GM10847 (cell line): ENCODE results near the gene SLC10A3.

Source experiments
- POLR2A ChIP-seq: IDR thresholded peaks from 2 replicates; pipeline ENCODE4 v1.6.1; 2011; ENCODE audit not compliant: insufficient read length; ENCODE audit errors: extremely low read depth

SLC10A3 gene

DNA sequence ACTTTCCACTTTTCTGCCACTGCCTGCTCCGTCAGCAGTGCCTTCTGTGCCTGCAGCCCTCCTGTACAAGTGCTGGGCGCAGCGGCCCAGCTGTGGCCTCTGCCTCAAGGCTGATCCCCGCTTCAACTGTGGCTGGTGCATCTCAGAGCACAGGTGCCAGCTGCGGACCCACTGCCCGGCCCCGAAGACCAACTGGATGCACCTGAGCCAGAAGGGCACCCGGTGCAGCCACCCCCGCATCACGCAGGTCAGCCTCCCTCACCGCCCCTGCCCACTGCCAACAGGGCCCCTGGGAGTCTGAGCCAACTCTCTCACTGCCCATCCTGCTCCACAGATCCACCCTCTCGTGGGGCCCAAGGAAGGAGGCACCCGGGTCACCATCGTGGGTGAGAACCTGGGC lies 24.8 kb downstream of the SLC10A3 start:
- TF ChIP-seq POLR2A, result no peak

DNA sequence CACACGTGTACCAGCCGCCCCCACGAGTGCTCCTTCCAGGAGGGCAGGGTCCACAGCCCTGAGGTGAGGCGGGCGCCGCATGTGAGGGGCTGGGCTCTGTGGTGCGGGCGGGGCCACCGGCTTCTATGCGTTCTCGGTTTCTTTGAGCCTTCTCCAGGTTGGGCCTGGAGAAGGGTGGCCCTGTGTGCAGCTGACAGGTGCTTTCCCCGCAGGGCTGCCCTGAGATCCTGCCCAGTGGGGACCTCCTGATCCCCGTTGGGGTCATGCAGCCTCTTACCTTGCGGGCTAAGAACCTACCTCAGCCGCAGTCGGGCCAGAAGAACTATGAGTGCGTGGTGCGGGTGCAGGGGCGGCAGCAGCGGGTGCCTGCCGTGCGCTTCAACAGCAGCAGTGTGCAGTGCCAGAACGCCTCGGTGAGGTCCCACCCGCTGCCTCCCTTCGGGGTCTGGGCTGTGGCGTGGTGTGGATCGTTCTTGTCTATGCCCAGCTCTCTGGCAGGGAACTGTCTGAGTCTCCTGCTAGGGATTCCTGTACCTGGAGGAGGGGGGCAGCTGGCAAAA lies 25.5 kb downstream of the SLC10A3 start:
- no peak for TF ChIP-seq POLR2A

DNA sequence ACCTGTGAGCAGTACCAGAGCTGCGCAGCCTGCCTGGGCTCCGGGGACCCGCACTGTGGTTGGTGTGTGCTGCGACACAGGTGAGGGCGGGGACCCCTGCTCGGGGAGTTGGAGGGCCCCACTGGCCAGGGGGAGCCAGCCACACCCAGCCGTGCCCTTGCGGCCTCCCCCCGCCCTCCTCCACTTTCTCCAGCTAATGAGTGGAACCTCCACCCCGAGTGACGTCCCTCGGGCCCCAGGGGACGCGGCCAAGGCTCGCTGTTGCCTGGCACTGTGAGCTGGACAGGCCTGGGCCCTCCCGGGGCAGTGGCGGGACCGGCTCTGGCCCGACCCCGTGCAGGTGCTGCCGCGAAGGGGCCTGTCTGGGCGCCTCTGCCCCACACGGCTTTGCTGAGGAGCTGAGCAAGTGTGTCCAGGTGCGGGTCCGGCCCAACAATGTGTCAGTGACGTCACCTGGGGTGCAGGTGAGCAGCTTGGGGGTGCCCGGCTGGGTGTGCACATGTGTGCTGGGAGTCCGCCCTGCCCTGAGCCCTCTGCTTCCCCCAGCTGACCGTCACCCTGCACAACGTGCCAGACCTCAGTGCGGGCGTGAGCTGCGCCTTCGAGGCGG lies 26.7 kb downstream of the SLC10A3 start:
- TF ChIP-seq POLR2A, result no peak

DNA sequence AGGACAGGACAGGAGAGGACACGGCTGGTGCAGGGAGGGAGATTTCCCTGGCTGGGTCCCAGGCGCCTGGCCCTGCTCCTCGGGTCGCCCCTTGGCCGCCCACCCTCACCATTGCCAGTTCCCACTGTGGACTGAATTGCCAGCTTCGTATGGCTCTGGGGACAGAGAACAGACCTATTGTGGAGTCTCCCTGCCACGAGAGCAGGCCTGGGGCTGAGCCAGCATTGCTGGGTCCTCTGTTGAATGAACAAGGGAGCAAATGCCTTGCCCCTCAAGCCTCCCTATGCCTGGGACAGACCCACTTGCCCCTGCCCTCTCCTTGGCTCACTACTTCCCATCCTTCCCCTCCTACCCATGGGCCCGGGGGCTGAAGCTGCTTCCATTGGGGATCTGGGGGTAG lies 28.0 kb downstream of the SLC10A3 start:
- TF ChIP-seq POLR2A, result no peak

DNA sequence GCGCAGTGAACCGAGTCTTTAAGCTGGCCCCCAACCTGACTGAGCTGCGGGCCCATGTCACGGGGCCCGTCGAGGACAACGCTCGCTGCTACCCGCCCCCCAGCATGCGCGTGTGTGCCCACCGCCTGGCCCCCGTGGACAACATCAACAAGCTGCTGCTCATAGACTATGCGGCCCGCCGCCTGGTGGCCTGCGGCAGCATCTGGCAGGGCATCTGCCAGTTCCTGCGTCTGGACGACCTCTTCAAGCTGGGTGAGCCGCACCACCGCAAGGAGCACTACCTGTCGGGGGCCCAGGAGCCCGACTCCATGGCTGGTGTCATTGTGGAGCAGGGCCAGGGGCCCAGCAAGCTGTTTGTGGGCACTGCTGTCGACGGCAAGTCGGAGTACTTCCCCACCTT lies 30.1 kb downstream of the SLC10A3 start:
- no peak for TF ChIP-seq POLR2A

DNA sequence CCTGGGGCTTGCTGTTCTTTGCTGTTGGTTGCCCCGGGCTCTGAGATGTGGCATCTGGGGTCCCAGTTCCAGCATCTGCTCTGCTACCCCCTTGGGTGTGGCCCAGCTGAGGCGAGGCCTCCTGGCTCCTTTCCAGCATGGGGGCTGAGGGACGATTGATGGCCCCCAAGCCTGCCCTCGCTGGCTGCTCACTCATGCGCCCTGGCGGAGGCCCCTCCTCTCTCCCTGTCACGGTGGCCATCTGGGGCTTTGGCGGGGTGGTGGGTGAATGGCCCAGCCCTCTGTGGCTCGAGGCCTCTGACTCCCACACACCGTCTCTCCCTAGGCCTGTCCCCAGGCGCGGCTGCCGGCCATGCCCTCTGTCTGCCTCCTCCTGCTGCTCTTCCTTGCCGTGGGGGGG lies 30.6 kb downstream of the SLC10A3 start:
- TF ChIP-seq POLR2A, result no peak

DNA sequence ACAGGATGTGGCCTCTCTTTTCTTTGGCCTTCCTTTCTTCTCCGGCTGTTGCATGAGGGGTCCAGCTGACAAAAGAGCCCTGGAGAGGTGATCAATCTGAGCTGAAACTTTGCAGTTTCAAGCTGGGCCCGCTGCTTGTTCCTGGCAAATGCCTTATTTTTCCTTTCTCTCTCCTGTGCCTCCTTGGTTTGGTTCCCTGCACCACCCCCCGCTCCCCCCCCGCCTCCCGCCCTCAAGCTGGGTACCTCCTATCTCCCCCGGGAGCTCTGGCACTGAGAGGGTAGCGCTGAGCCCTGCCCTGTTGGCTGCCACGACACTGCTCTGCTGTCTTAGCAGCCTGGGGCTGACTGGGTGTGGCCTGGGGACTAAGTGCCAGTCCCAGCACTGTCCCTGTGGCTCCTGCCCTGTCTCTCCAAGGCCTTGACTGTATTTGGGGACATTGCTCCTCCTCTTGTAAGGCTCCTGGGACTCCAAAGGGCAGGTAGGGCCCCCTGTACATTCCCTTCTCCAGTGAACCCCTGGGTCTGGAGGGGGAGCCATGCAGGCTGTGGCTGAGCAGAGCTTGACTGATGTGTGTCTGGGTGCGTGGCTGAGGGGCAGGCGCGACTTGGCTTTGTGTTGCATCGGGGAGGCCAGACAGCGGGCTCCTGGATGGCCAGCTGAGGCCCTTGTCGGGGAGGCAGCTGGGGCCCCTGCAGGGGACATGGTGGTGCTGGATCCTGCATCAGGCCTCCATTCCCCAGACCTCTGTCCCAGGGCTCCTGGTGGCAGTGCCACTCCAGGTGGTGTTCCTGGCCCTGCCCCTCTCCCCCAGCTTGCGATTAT lies 31.3 kb downstream of the SLC10A3 start:
- no peak for TF ChIP-seq POLR2A

DNA sequence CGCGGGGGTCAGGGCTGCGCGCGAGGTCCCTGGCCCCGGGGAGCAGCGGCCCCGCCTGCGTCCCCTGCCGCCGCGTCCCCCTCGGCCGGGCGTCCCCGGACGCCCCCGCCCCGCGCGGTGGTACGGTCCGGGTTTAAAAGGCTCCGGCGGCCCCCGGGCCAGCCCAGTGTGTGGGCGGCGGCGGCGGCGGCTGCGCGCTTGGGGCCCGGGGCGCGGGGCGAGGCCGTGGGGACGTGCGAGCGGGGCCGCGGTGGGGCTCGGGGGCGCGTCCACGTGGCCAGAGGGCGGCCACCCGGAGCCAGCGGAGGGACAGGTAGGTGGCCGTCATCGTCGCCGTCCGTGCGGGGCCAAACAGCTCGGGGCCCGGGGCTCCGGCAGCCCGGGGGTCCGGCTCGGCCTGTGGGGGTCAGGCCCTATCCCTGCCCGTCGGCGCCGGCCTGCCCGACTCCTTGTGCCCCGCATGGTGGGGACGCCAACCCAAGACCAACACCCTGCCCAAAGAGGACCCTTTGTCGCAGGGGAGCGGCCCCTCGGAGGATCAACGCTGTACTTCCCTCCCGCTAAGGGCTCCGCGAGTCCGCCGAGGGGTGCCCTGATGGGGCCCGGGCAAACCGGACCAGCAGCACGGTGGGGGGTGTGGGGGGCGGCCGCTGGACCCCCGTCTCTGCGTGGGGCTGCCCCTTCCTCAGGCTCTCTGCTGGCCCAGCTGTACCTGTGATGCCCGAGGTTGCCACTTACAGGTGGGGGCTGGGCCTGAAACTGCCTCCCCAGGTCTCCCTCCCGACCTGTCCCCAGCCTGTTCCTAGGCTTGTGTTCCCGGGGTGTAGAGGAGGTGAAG lies 32.1 kb downstream of the SLC10A3 start, which contains the start of gene PLXNA3:
PLXNA3 (plus strand) TSS at position 166 of the 838 bp plus-strand sequence. CDS start 1,903 bp downstream, outside the sequence.
- peak; percentile 74 for TF ChIP-seq POLR2A

DNA sequence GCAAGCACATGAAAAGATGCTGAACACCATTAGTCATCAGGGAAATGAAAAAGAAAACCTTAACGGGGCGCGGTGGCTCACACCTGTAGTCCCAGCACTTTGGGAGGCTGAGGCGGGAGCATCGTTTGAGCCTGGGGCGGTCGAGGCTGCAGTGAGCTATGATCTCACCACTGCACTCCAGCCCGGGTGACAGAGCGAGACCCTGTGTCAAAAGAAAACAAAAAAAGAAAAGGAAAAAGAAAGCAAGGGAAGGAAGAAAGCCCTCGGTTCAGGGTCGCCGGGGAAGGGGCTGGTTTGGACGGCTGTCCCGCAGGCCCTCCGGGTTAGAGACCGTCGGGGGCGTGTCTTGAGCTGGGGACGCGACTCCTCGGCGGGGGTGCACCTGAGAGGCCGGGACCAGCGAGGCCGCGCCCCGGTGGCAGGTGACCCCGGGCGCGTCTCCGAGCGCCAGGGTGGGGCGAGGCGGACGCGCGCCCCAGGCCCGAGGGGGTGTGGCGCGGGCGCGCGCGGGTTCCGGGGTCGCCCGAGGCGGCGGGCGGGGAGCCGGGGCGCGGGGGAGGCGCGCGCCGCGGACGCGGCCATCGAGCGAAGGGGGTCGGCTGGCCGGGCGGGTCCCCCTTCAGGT lies 32.8 kb downstream of the SLC10A3 start:
- TF ChIP-seq POLR2A, result no peak

DNA sequence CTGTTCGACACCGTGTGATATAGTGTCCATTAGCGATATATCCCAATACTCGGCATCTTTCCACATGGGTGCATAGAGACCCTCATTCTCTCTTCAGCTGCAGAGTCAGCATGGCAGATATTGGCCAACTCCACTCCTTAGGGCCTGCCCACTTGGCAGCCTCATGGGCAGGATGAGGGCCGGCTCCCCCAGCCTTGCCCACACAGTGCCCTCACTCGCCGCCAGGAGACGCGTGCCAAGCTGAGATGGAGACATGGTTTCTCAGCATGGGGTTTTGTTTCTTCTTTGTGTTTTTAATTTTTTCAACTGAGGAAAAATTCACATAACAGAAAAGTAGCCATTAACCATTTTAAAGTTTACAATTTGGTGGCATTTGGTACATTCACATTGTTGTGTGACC lies 37.6 kb downstream of the SLC10A3 start:
- TF ChIP-seq POLR2A, result no peak

DNA sequence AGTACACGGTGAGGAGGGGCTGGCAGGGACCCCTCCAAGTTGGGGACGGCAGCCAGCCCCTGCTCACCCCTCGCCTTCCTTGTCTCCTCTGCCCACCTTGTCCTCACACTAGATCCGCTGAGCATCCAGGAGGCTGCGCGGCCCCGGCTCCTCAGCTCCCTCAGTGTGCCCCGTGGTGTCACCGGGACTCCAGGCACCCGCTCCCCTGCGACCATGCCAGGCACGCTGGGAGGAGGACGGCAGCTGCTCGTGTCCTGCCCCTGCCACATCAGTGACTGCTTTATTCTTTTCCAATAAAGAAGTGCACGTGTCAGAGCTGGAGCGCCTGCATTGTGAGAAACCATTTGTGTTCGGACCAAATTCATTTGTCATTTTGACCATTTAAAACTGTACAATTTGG lies 40.1 kb downstream of the SLC10A3 start:
- TF ChIP-seq POLR2A, result no peak

DNA sequence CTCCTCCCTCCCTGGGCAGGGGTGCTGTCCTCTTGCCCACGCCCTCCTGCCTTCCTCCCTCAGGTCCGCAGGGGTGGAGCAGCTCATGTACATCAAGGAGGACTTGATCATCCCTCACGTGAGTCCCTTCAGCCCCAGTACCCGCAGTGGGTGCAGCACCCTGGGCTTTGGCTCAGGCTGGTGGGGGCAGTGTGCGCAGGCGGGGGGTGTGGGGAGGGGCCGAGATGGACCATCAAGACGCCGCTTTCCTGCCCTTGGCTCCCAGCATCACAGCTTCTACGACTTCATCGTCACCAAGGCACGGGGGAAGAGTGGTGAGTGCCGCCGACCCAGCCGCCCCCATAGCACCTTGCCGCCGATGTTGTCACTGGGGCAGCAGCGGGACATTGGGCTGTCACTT lies 40.8 kb downstream of the SLC10A3 start:
- no peak for TF ChIP-seq POLR2A

DNA sequence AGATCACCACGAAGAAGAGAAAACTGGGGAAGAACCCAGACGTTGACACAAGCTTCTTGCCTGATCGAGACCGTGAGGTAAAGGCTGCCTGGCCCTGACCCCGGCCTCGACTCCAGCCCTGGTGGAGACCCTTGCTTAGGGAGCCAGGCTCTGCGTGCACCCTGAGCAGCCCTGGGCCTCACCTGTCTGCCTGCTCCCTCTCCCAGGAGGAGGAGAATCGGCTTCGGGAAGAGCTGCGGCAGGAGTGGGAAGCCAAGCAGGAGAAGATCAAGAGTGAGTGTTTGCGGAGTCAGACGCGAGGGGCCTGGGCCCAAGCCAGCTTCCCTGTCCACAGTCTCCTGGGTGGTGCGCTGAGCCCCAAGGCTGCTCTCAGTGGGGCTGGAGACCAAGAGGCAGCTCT lies 41.9 kb downstream of the SLC10A3 start:
- TF ChIP-seq POLR2A, result no peak

DNA sequence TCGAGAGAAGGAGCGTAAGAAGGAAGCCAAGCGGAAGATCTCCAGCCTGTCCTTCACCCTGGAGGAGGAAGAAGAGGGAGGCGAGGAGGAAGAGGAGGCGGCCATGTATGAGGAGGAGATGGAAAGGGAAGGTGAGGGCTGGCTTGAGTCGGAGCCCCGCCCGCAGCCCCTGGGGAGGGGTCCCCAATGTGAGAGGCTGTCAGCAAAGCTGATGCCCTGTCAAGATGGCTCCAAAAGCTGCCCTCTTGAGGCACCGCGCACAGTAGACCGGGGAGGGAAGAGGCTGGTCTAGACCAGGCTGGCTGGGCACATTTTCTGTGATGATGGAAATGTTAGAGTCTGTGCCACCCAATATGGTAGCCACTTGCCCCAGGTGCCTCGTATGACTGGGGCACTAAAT lies 44.0 kb downstream of the SLC10A3 start:
- no peak for TF ChIP-seq POLR2A

DNA sequence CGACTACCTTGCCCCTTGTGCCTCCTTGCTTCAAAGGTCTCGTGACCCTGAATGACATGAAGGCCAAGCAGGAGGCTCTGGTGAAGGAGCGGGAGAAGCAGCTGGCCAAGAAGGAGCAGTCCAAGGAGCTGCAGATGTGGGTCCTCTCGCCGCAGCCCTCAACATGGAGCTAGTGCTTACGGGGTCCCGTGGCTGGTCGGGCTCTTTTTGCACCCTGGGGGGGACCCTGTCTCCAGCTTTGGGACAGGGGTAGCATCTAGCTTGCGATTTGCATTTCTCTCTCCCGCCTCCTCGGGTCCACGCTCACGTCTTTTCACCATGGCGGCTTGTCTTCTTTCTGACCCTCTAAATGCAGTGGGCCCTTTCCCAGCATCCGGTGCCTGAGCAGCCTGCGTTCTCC lies 44.7 kb downstream of the SLC10A3 start:
- no peak for TF ChIP-seq POLR2A
